ENCODE results near the gene C2CD2.

Gene C2CD2

DNA sequence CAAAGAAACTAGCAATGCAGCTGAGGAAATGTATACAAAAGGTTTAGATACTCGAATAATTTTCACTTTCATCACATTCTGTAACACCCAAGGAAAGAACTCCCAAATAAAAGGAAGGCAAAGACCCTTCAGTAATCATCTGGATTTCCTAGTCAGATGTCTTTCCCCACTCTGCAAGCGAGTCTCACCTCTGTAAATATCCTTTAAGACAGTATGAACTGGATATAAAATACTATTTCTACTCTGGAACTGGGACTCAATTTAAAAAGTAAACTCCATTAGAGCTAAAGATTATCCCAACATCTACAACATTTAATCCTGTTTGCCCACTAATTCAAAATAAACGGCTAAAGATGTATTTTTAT is 27.0 kb downstream of the C2CD2 start:
- Histone ChIP-seq H3K9ac (ENCODE audit: low read depth, low read length) (peak overlapping the region; percentile 84), H3K4me1 (ENCODE audit: control insufficient read depth, insufficient read depth, low read length) (peaks cover 56% of the 10 kb centered on the region), H3K9me3 (replicated peaks; ENCODE audit: low read length) (no peaks in the 10 kb centered on the region), H3K27me3 (ENCODE audit: control insufficient read depth, insufficient read depth, low read length) (no peaks in the 10 kb centered on the region), H3K4me2 (ENCODE audit: low read length) (peak overlapping the region; percentile 95), H3K4me3 (ENCODE audit: low read length) (peak overlapping the region; percentile 66), H3K36me3 (ENCODE audit: insufficient read depth, low read length) (no peaks in the 10 kb centered on the region)

DNA sequence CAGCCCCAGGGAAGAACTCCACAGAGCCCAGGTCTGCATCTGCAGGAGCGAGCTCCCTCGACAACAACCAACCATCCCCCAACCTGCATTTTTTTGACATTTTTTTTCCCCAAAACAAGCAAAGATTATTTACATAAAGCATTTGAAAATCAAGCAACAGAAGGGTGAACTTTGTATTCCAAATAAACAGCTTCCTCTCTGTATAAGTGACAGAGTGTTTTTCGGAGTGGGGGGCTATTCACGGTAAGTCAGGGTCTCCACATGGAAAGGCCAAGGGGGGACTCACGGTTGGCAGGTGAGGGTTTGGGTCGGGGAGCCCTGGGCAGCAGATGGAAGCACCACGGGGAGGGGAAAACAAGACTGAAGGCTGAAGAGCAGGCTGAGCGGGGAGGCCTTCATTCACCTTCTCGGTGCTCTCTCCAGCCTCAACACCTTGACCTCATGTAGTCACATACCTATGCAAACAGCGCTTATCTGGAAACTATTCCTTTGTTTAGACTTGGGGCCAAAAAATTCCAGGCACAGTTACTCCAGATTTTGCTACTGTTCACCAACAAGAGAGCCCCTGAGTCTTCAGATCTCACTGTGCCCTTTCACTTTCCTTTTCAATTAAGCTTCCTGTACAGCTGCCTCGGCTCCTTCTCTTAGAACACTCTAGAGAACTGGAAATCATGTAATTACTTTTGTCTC is 27.6 kb downstream of the C2CD2 start:
- H3K36me3 ChIP-seq (ENCODE audit: insufficient read depth, low read length) = no peaks in the 10 kb centered on the region
- H3K4me3 ChIP-seq (ENCODE audit: low read length) = peak overlapping the region; percentile 66
- H3K27me3 ChIP-seq (ENCODE audit: control insufficient read depth, insufficient read depth, low read length) = no peaks in the 10 kb centered on the region
- H3K9me3 ChIP-seq (replicated peaks; ENCODE audit: low read length) = no peaks in the 10 kb centered on the region
- peak overlapping the region; percentile 84 for H3K9ac ChIP-seq (ENCODE audit: low read depth, low read length)
- H3K4me2 ChIP-seq (ENCODE audit: low read length) = peak overlapping the region; percentile 95
- peaks cover 59% of the 10 kb centered on the region for H3K4me1 ChIP-seq (ENCODE audit: control insufficient read depth, insufficient read depth, low read length)

DNA sequence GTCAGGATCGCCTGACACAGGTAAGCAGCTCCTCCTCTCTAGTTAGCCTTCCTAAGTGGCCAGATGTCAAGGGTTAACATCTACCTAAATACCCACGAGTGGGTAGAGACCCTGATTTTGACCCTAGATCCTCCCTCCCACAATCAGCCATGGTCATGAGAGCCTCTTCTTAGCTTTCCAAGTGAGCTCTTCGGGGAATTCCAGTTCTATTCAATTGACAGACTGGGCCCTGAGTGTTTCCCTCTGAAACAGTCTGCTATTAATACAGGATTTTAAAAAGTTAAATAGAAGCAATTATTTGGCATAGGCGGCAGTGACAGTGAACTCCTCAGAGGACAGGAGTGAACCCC is 28.1 kb downstream of the C2CD2 start:
- H3K4me3 ChIP-seq (ENCODE audit: low read length) = peak overlapping the region; percentile 66
- no peaks in the 10 kb centered on the region for H3K36me3 ChIP-seq (ENCODE audit: insufficient read depth, low read length)
- H3K4me1 ChIP-seq (ENCODE audit: control insufficient read depth, insufficient read depth, low read length) = peaks cover 54% of the 10 kb centered on the region
- H3K9ac ChIP-seq (ENCODE audit: low read depth, low read length) = peak overlapping the region; percentile 84
- no peaks in the 10 kb centered on the region for H3K9me3 ChIP-seq (replicated peaks; ENCODE audit: low read length)
- peak overlapping the region; percentile 95 for H3K4me2 ChIP-seq (ENCODE audit: low read length)
- H3K27me3 ChIP-seq (ENCODE audit: control insufficient read depth, insufficient read depth, low read length) = no peaks in the 10 kb centered on the region

DNA sequence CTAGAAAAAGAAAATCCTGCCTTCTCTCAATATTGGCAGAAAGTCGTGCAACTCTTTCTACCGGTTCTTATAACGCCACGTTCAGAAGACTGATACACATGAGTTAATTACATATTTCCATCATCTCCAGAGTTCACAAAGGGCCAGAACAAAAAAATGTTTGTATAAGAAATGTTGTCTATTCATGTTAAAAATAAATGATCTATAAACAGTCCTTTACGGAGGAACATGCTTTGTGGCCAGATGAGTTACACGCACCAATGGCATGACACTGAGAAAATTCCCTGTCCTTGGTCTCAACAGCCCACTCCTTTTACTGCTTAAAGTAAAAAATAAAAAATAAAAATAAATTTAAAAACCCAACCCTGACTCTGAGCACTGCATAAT is 29.5 kb downstream of the C2CD2 start:
- Histone ChIP-seq H3K9ac (ENCODE audit: low read depth, low read length) (peak overlapping the region; percentile 80), H3K9me3 (replicated peaks; ENCODE audit: low read length) (no peaks in the 10 kb centered on the region), H3K4me3 (ENCODE audit: low read length) (peak overlapping the region; percentile 32), H3K27me3 (ENCODE audit: control insufficient read depth, insufficient read depth, low read length) (no peaks in the 10 kb centered on the region), H3K4me2 (ENCODE audit: low read length) (peak overlapping the region; percentile 73), H3K4me1 (ENCODE audit: control insufficient read depth, insufficient read depth, low read length) (peaks cover 48% of the 10 kb centered on the region), H3K36me3 (ENCODE audit: insufficient read depth, low read length) (no peaks in the 10 kb centered on the region)

DNA sequence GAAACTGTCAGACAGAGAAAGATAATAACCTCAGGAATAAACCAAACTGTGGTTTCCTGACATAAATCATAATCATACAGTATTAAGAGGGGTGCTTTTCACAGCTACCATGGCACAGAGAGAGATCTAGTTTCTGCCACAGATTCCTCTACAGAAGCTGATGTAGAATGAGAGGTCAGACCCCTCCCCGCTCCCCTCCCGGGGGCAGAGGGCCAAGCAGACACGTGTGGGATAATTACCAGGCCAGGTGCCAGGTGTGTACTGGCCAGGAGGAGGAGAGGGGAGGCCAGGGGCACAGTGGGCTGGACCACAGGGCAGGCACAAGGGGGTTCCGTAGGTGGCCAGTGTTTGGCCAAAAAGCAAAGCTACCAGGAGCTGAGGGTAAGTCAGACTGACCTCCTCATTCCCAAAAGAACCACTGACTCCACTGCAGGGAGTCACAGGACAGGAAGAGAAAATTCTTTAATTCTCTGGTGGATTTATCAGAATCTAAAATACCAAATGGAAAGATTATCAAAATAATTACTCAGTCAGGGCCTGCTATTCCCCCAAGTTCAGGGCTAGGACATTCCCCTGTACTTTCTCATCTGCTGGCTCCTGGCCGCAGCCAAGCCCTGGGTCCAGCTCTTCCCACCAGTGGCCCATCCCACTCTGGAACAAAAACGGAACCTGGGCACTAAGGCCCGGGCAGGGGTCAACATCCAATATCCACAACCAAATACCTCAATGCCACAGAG is 30.0 kb downstream of the C2CD2 start:
- Histone ChIP-seq H3K9ac (ENCODE audit: low read depth, low read length) (peak overlapping the region; percentile 80), H3K4me3 (ENCODE audit: low read length) (peak overlapping the region; percentile 32), H3K27me3 (ENCODE audit: control insufficient read depth, insufficient read depth, low read length) (no peaks in the 10 kb centered on the region), H3K4me1 (ENCODE audit: control insufficient read depth, insufficient read depth, low read length) (peaks cover 48% of the 10 kb centered on the region), H3K4me2 (ENCODE audit: low read length) (peak overlapping the region; percentile 73), H3K36me3 (ENCODE audit: insufficient read depth, low read length) (no peaks in the 10 kb centered on the region), H3K9me3 (replicated peaks; ENCODE audit: low read length) (no peaks in the 10 kb centered on the region)

DNA sequence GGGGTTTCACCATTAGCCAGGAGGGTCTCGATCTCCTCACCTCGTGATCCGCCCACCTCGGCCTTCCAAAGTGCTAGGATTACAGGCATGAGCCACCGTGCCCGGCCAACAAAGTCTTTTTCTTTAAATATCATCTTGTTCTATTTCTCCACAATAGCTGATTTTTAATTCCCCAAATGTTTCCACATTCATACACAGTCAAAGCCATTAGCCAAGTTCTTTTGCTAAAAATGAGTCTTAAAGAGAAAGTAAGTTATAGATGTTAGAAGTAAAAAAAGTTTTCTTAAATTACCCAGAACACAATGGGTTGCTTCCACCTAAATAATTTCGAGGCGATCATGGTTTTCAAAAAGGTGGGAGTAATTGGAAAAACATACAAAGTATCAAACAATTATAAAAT is 30.6 kb downstream of the C2CD2 start:
- peaks cover 48% of the 10 kb centered on the region for H3K4me1 ChIP-seq (ENCODE audit: control insufficient read depth, insufficient read depth, low read length)
- no peaks in the 10 kb centered on the region for H3K9me3 ChIP-seq (replicated peaks; ENCODE audit: low read length)
- H3K27me3 ChIP-seq (ENCODE audit: control insufficient read depth, insufficient read depth, low read length) = no peaks in the 10 kb centered on the region
- peaks cover 4% of the 10 kb centered on the region for H3K36me3 ChIP-seq (ENCODE audit: insufficient read depth, low read length)
- H3K9ac ChIP-seq (ENCODE audit: low read depth, low read length) = peak overlapping the region; percentile 80
- H3K4me3 ChIP-seq (ENCODE audit: low read length) = peak overlapping the region; percentile 12
- H3K4me2 ChIP-seq (ENCODE audit: low read length) = peak overlapping the region; percentile 73

DNA sequence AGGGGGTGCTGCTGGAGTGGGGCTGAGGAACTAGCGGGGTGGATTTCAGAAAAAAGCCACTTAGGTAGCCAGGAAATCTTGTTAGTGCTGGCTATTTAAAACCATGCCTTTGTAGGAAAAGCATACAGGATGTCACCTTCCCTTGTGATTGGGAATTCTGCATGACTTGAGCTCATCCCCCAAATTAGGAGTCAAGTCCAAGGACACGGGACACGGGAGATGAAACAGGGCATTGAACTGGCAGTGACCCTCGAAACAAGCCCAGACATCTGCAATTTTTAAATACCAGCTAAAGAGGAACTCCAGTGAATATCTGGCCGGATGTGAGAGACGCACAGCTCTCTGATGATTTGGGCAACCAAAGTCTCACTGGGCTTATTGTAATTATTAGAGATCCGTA is 32.8 kb downstream of the C2CD2 start:
- Histone ChIP-seq H3K9ac (ENCODE audit: low read depth, low read length) (no peak overlapping the region), H3K36me3 (ENCODE audit: insufficient read depth, low read length) (peaks cover 24% of the 10 kb centered on the region), H3K4me3 (ENCODE audit: low read length) (no peak overlapping the region), H3K27me3 (ENCODE audit: control insufficient read depth, insufficient read depth, low read length) (no peaks in the 10 kb centered on the region), H3K4me2 (ENCODE audit: low read length) (no peak overlapping the region), H3K9me3 (replicated peaks; ENCODE audit: low read length) (no peaks in the 10 kb centered on the region), H3K4me1 (ENCODE audit: control insufficient read depth, insufficient read depth, low read length) (peaks cover 36% of the 10 kb centered on the region)

DNA sequence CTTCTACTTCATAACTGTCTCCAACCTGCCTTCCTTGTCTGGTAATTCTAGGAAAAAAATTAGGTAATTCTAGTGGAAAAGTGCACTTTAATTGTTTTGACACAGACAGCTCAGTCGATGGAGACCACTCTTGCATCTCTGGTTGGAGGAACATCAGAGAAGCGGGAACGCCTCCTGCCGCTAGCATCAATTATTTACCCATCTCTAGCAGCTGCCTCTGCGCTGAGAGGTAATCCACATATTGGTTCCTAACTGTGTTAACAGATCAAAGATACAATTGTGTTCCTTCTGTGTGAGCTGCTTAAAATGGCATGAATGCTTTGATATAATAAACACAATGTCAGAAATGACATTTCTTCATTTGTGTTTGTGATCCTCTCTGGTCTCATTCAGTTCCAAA is 33.3 kb downstream of the C2CD2 start:
- H3K9me3 ChIP-seq (replicated peaks; ENCODE audit: low read length) = no peaks in the 10 kb centered on the region
- no peak overlapping the region for H3K4me2 ChIP-seq (ENCODE audit: low read length)
- H3K4me1 ChIP-seq (ENCODE audit: control insufficient read depth, insufficient read depth, low read length) = peaks cover 30% of the 10 kb centered on the region
- H3K4me3 ChIP-seq (ENCODE audit: low read length) = no peak overlapping the region
- H3K36me3 ChIP-seq (ENCODE audit: insufficient read depth, low read length) = peaks cover 28% of the 10 kb centered on the region
- H3K27me3 ChIP-seq (ENCODE audit: control insufficient read depth, insufficient read depth, low read length) = no peaks in the 10 kb centered on the region
- no peak overlapping the region for H3K9ac ChIP-seq (ENCODE audit: low read depth, low read length)

DNA sequence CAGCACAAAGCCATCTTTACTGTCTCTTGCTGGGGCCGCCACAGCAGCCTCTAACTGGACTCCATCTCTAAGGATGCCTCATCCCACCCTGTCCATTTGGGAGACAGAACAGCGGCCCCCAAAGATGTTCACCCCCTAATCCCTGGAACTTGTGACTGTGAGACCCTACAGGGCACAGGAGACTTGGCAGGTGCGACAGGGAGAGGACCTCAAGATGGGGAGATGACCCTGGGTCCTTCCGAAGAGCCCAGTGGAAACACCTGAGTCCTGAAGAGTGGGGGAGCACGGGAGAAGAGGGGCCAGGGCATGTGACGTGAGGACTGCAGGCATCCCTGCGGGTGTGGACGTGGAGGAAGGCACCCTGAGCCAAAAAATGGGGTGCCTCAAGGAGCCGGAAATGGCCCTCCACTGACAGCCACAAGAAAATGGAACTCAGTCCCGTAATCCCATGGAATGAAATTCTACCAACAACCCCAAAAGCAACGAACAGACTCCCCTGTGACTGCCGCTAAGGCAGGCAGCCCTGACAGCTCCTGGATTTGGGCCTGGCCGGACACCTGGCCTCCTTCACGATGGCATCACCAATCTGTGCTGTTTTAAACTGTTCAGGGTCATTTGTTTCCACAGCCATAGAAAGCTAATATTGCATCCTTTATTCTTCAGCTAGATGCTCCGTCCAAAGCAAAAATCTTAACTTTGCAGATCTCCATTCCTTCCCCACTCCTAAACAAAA is 34.0 kb downstream of the C2CD2 start:
- H3K27me3 ChIP-seq (ENCODE audit: control insufficient read depth, insufficient read depth, low read length) = no peaks in the 10 kb centered on the region
- no peak overlapping the region for H3K4me3 ChIP-seq (ENCODE audit: low read length)
- H3K9ac ChIP-seq (ENCODE audit: low read depth, low read length) = no peak overlapping the region
- no peak overlapping the region for H3K4me2 ChIP-seq (ENCODE audit: low read length)
- H3K36me3 ChIP-seq (ENCODE audit: insufficient read depth, low read length) = peaks cover 28% of the 10 kb centered on the region
- H3K4me1 ChIP-seq (ENCODE audit: control insufficient read depth, insufficient read depth, low read length) = peaks cover 24% of the 10 kb centered on the region
- H3K9me3 ChIP-seq (replicated peaks; ENCODE audit: low read length) = no peaks in the 10 kb centered on the region

DNA sequence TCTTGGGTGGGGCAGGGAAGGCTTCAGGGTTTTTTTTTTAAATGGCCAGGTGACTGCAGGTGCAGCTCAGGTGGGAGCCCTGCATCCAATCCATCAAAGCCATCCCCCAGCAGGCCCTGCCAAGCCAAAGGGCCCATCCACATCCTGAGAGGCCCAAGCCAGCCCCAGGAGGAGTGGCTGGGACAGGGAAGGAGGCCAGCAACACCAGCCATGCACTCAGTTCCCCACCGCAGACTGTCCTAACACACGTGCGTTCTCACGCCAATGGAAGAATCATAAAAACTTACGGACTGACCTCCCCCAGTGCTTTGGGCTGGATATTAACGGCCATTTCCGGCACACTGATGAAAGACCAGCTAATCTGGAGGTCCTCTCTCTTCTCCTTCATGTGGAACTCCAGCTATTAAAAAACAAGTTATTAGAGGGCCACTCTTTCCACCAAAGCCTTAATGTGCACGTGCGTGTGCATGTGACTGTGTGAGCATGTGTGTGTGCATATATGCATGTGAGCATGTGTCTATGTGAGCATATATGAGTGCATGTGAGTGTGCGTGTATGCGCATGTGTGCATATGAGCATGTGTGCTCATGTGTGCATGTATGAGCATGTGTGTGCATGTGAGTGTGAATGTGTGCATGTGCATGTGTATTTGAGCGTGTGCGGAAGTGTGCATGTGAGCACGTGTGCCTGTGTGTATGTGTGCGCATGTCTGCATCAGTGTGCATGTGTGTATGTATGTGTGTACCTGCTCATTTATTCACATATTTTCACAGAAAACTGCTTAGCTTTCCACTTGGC is 35.1 kb downstream of the C2CD2 start:
- H3K36me3 ChIP-seq (ENCODE audit: insufficient read depth, low read length) = peaks cover 35% of the 10 kb centered on the region
- H3K4me3 ChIP-seq (ENCODE audit: low read length) = no peak overlapping the region
- no peaks in the 10 kb centered on the region for H3K9me3 ChIP-seq (replicated peaks; ENCODE audit: low read length)
- no peaks in the 10 kb centered on the region for H3K27me3 ChIP-seq (ENCODE audit: control insufficient read depth, insufficient read depth, low read length)
- H3K9ac ChIP-seq (ENCODE audit: low read depth, low read length) = no peak overlapping the region
- peaks cover 15% of the 10 kb centered on the region for H3K4me1 ChIP-seq (ENCODE audit: control insufficient read depth, insufficient read depth, low read length)
- no peak overlapping the region for H3K4me2 ChIP-seq (ENCODE audit: low read length)

DNA sequence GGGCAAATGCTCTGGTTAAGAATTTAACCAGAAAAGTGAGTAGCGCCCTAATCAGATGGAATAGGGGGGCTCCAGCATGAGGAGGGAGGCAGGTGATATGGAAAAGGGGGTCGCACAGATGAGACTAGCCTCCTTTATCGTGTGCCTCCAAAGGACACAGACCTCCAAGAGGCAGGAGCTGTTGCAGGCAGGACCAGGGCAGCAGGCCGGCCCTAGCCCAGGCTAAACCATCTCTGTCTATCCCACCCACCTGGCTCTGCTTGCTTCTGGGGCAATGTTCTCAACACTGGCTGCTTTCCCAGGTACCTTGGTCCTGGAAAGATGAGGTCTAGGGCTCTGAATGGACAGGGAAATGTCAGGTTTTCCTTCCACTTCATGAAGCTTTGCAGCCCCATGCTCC is 36.3 kb downstream of the C2CD2 start:
- Histone ChIP-seq H3K4me2 (ENCODE audit: low read length) (no peak overlapping the region), H3K36me3 (ENCODE audit: insufficient read depth, low read length) (peaks cover 46% of the 10 kb centered on the region), H3K9me3 (replicated peaks; ENCODE audit: low read length) (no peaks in the 10 kb centered on the region), H3K4me1 (ENCODE audit: control insufficient read depth, insufficient read depth, low read length) (peaks cover 4% of the 10 kb centered on the region), H3K27me3 (ENCODE audit: control insufficient read depth, insufficient read depth, low read length) (no peaks in the 10 kb centered on the region), H3K9ac (ENCODE audit: low read depth, low read length) (no peak overlapping the region), H3K4me3 (ENCODE audit: low read length) (no peak overlapping the region)
